ENCODE data around the gene CCDC40.

GRCh38 chr17:80023481-80024205, 12.8 kb upstream of the CCDC40 start:
- TF ChIP-seq EZH2 (IDR thresholded peaks at IDR 0.05; ENCODE audit: low read length, unreplicated experiment) (no peak), CTCF (conservative IDR thresholded peaks at IDR 0.05; ENCODE audit: low read depth, low read length) (no peak), EZH2phosphoT487 (IDR thresholded peaks at IDR 0.05; ENCODE audit: borderline replicate concordance, low read length) (no peak)
